HL-60 (cell line): Measurements from ENCODE around the gene FGGY.

Experiments used
- DNase-seq, 2 experiments: peaks; one replicate each; pipeline ENCODE4 v3.0.0-alpha.2; 2010 to 2020; ENCODE audit warnings: low read depth in 1 of 2, low spot score in 1 of 2
- H3K27ac ChIP-seq: fragments of 250-450 bp; sonication (Bioruptor Pico); replicated peaks from 2 replicates; pipeline ENCODE4 v1.5.1; 2020; ENCODE audit warnings: mild to moderate bottlenecking, moderate library complexity
- H3K27me3 ChIP-seq: fragments of 250-450 bp; sonication (Bioruptor Pico); 2 replicates; pipeline ENCODE4 v1.5.1; 2021; ENCODE audit warnings: mild to moderate bottlenecking, moderate library complexity; ENCODE audit not compliant: insufficient read depth, poor library complexity, severe bottlenecking
- H3K4me3 ChIP-seq: replicated peaks from 2 replicates; pipeline ENCODE4 v1.5.1; 2011; ENCODE audit warnings: mild to moderate bottlenecking, control low read depth, low read length; ENCODE audit not compliant: insufficient read depth
- GABPA ChIP-seq: IDR thresholded peaks from 2 replicates; pipeline ENCODE4 v1.6.1; 2012; ENCODE audit warnings: low read depth
- POLR2AphosphoS5 ChIP-seq: IDR thresholded peaks from 2 replicates; pipeline ENCODE4 v1.6.1; 2012; ENCODE audit warnings: low read depth
- SPI1 ChIP-seq: IDR thresholded peaks from 2 replicates; pipeline ENCODE4 v1.6.1; 2012; ENCODE audit warnings: low read depth, mild to moderate bottlenecking, borderline replicate concordance
- TF ChIP-seq, protein P1 (sequence below): IDR thresholded peaks from 2 replicates; pipeline ENCODE4 v1.6.1; 2012; ENCODE audit warnings: low read depth; ENCODE audit not compliant: insufficient replicate concordance
- TF ChIP-seq, protein P2 (sequence below): IDR thresholded peaks from one replicate; pipeline ENCODE4 v1.5.1; 2011; ENCODE audit warnings: low read length, control low read depth, inconsistent platforms; ENCODE audit not compliant: insufficient read depth

FGGY gene

DNA sequence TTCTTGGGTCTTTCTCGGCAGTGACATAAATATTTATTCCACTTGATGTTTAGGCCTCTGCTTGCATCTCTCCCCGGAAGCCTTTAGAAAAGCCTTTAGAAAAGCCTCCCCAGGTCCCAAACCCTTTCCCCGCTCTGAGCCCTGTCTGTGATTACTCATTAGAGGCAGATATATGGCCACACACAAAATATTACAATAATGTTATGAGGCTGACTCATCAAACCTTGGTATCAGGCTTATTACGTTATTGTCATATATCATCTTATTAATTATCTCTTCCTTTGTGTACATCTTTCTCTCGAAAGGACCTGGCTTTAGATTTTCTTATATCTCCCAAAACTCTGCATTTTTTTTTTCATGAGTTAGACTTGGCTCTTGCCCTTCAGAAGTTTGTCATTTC is 69.5 kb downstream of the FGGY start:
- no peak for DNase-seq
- no peaks in the 10 kb centered on the region for H3K27me3 ChIP-seq
- no peak overlapping the region for H3K27ac ChIP-seq
- TF ChIP-seq POLR2AphosphoS5 (no peak), GABPA (no peak), SPI1 (no peak)
- TF ChIP-seq, protein P1, sequence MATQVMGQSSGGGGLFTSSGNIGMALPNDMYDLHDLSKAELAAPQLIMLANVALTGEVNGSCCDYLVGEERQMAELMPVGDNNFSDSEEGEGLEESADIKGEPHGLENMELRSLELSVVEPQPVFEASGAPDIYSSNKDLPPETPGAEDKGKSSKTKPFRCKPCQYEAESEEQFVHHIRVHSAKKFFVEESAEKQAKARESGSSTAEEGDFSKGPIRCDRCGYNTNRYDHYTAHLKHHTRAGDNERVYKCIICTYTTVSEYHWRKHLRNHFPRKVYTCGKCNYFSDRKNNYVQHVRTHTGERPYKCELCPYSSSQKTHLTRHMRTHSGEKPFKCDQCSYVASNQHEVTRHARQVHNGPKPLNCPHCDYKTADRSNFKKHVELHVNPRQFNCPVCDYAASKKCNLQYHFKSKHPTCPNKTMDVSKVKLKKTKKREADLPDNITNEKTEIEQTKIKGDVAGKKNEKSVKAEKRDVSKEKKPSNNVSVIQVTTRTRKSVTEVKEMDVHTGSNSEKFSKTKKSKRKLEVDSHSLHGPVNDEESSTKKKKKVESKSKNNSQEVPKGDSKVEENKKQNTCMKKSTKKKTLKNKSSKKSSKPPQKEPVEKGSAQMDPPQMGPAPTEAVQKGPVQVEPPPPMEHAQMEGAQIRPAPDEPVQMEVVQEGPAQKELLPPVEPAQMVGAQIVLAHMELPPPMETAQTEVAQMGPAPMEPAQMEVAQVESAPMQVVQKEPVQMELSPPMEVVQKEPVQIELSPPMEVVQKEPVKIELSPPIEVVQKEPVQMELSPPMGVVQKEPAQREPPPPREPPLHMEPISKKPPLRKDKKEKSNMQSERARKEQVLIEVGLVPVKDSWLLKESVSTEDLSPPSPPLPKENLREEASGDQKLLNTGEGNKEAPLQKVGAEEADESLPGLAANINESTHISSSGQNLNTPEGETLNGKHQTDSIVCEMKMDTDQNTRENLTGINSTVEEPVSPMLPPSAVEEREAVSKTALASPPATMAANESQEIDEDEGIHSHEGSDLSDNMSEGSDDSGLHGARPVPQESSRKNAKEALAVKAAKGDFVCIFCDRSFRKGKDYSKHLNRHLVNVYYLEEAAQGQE, result no peak
- TF ChIP-seq, protein P2, sequence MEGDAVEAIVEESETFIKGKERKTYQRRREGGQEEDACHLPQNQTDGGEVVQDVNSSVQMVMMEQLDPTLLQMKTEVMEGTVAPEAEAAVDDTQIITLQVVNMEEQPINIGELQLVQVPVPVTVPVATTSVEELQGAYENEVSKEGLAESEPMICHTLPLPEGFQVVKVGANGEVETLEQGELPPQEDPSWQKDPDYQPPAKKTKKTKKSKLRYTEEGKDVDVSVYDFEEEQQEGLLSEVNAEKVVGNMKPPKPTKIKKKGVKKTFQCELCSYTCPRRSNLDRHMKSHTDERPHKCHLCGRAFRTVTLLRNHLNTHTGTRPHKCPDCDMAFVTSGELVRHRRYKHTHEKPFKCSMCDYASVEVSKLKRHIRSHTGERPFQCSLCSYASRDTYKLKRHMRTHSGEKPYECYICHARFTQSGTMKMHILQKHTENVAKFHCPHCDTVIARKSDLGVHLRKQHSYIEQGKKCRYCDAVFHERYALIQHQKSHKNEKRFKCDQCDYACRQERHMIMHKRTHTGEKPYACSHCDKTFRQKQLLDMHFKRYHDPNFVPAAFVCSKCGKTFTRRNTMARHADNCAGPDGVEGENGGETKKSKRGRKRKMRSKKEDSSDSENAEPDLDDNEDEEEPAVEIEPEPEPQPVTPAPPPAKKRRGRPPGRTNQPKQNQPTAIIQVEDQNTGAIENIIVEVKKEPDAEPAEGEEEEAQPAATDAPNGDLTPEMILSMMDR, result no peak
- H3K4me3 ChIP-seq, result no peak overlapping the region

DNA sequence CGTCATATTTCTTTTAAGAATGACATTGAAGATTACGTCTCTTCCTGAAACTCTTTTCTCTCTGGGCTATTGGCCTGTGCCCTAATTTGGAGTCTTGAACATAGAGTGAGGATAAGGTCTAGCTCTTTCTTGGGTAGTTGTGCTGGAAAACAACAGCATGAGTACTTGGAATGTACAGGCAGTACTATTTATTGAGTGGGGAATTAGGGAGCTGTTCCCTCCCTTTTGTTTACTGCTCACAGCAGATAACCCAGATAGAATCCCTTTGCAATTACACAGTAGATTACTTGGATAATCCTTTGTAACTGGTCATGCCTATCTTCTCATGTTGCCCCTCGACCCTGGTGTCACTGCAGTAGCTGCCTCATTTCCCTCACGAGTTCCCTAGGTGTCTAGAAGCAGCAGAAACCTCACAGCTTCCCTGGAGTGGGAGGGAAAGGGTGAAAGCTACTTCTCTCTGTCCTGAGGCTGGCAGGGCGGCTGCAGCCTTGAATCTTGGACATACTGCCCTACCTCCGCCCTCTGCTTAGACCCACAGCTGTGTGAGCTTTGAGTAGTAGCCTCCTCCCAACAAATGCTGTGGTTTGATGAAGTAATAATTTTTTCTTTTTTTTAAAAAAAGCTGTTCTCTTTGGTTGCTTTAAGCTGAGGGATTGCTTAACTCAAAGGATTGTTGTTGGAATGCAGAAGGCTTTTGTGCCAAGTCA is 70.6 kb downstream of the FGGY start:
- no peaks in the 10 kb centered on the region for H3K27me3 ChIP-seq
- H3K27ac ChIP-seq, result peak overlapping the region; percentile 6; the same call in 1 of the 2 replicates
- TF ChIP-seq, protein P1, result no peak
- TF ChIP-seq POLR2AphosphoS5 (peak; percentile 26; the same call in 1 of the 2 replicates), GABPA (no peak), SPI1 (peak; percentile 43; the same call in 1 of the 2 replicates)
- TF ChIP-seq, protein P2, result no peak
- peak; percentile 73 to 77 for DNase-seq
- no peak overlapping the region for H3K4me3 ChIP-seq

DNA sequence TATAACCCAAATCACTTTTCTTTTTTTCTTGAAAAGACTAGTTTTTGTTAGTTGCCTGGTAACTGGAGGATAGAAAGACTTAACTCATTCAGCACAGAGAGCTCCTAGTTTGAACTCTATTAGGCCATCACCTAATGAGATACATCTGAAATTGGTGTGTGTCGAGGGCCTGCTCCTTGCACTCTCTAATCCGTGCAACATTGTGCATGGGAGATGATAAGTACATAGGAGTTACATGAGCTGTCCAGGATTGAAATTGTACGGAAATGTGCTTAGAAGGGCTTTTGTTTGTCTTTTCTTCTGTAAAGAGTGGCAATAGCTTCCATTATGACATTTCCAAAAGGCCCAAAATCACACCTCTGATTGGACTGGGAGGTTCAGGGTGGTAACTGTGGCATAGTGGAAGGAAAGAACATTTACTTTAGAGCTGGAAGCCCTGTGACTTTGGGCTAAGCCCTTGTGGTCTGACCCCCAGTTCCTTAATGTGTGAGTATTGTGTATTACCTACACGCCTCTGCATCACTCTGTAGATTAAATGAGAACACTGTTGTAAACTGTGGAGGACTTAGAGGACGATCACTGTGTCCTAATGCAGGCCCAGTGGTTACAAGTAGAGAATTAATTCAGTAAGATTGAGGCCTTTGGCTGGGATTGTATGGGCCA is 71.2 kb downstream of the FGGY start:
- Histone ChIP-seq H3K27me3 (no peaks in the 10 kb centered on the region), H3K27ac (peak overlapping the region; percentile 61), H3K4me3 (no peak overlapping the region)
- TF ChIP-seq SPI1 (no peak), GABPA (peak; percentile 11; the same call in 1 of the 2 replicates)
- no peak for DNase-seq

DNA sequence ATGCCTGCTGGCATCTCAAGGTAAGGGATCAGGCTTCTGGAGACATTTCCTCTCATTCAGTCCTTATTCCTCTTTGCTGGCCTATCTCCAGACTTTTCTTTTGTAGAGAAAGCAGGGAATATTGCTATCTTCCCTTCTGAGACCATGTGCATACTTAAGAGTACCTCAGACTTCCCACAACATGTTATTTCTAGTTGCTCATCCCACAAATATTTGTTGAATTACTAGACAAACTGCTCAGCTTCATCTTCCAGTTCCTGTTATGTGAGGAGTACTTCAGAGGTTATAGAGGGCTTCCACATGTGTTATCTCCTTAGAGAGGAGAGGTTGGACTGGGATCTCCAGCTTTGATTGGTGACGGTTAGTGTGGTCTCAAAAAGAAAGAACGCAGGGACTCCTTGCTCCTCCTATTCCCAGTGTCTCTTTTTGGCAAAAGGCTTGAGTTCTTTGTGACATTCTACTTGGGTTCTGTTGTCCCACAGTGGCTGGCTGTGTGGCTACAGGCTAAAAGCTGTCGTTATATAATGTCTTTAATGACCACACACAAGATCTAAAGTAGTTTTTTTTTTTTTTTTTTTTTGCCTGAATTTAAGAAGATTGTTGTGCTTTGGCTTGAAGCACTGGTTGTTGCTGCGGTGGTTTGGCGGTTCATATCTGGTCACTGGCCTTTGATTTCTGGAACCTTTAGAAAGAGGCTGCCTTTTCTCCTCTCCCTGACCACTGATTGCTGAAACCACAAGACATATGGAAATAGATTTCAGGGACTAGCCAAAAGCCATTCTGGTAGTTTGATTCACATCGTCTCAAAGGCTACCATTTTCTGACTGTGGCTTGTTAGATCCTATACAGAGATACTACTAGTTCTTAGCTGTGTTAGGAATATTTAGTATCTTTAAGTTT is 78.7 kb downstream of the FGGY start:
- no peak for DNase-seq
- Histone ChIP-seq H3K27ac (no peak overlapping the region), H3K27me3 (no peaks in the 10 kb centered on the region), H3K4me3 (no peak overlapping the region)
- TF ChIP-seq, protein P1, result no peak
- TF ChIP-seq POLR2AphosphoS5 (no peak), GABPA (no peak), SPI1 (no peak)
- TF ChIP-seq, protein P2, result no peak
